Head of caudate nucleus (tissue), 42 donors: Measurements from ENCODE around the gene THOC5.
"Not testable (repeated sequence)": the region's sequence is repeated elsewhere in the genome, so short reads cannot be mapped to it uniquely, and the experiment has no call there.

Experiments used
- DNase-seq, 42 donors: peaks; one replicate each; pipeline versions ENCODE4 v3.0.0 to v3.0.0-alpha.2; 2020 to 2021; ENCODE audit warnings: mixed read lengths in 7 of 42
- intact Hi-C: fragments of 100-400 bp; cut with DNase I; formaldehyde crosslinking; loops from one replicate; pipeline ENCODE4 v1.15.0; 2022

Gene THOC5

DNA sequence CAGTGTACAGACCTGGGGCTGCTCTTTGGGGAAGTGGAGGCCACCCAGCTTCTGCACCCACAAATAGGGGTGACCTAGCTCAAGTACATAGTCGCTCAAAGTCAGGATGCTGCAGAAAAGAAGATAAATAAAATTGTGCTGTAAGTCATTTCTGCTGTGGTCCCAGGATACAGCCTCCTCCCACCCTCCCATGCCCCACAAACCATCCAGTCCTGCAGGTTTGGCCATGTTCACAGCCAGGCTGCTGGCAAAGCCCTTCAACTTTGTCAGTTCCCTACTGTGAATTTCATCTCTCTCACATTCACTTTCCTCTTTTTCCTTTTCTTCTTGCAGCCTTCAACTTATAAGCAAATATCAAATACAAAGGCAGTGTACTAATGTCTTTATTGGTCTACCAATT lies 33.6 kb downstream of the THOC5 start:
- intact Hi-C loops, result loop anchor here (10.0 kb wide), 1 partner anchor 125 kb away; no protein-coding TSS in a partner anchor
- DNase-seq, result no peak

DNA sequence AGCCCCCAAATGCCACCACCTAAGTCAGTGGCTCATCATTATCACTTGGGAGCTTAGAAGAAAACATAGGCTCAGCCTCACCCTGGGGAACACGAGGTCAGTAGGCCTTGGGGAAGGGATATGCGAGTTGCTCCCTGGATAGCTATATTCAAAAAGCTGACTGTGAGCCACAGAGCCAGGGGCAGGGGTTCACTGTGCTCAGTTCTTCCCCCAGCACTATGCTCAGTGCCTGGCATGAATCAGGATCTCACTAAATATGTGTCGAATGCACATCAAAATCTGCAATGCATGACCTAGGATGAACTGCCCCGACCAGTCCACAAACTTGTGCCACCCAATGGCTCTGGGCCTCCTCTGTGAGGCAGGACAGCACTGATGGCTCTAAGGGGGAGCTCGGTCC lies 35.1 kb downstream of the THOC5 start:
- no peak for DNase-seq
- intact Hi-C loops, result no loop called here

GRCh38 chr22:29517215-29517908 lies 36.2 kb downstream of the THOC5 start:
- intact Hi-C loops, result no loop called here
- peak in 4 of 42 donors; percentile 9 to 16 (median 12) for DNase-seq

GRCh38 chr22:29512031-29512430 lies 41.5 kb downstream of the THOC5 start:
- intact Hi-C loops, result no loop called here
- DNase-seq, result no peak

GRCh38 chr22:29511126-29511862 lies 42.3 kb downstream of the THOC5 start:
- DNase-seq, result no peak
- intact Hi-C loops, result no loop called here

- intact Hi-C loops, result no loop called here
- no peak for DNase-seq
Measured at GRCh38 chr22:29510542-29510941, 43.0 kb downstream of the THOC5 start.

GRCh38 chr22:29509815-29510214 lies 43.7 kb downstream of the THOC5 start:
- peak in 7 of 42 donors; percentile 18 to 54 (median 44) for DNase-seq
- intact Hi-C loops, result no loop called here

DNA sequence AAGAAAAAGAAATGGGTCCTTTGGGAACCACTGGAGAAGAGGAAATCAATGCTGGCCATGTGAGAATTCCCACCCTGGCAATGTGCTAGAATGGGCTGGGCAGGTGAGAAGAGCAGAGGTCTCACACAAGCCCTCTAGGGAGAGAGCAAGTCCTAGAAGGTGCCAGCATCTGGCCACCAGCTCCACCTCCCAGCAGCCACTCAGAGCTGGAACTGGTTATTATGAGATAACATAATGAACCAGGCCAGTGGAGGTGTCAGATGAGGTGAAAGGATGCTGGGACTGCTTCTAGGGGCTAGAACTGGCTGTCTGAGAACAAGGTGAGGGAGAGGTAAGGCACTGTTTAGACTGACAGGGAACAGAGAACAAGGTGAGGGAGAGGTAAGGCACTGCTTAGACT lies 44.3 kb downstream of the THOC5 start:
- intact Hi-C loops, result no loop called here
- DNase-seq, result no peak

- DNase-seq, result peak in 41 of 42 donors; percentile 20 to 86 (median 59)
- intact Hi-C loops, result no loop called here
Measured at GRCh38 chr22:29503811-29504372, 49.7 kb downstream of the THOC5 start.

DNA sequence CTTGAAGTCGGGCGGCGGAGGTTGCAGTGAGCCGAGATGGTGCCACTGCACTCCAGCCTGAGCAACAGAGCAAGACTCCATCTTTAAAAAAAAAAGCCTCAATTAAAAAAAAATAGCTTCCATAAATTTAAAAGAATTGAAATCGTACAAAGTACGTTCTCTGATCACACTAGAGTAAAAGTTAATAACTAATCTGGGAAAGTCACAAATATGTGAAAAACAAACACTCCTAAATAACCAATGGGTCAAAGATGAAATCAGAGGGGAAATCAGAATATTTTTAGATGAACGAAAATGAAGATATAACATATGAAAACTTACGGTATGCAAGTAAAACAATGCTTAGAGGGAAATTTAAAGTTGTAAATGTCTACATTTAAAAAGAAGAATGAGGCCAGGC lies 53.7 kb downstream of the THOC5 start:
- no peak for DNase-seq
- intact Hi-C loops, result no loop called here

- intact Hi-C loops, result no loop called here
- DNase-seq, result no peak
Measured at GRCh38 chr22:29493636-29494035, 59.9 kb downstream of the THOC5 start.

- DNase-seq, result no peak
- intact Hi-C loops, result no loop called here
Measured at GRCh38 chr22:29491012-29491411, 62.5 kb downstream of the THOC5 start.

- peak in 1 of 42 donors; percentile 44 for DNase-seq
- intact Hi-C loops, result not testable (repeated sequence)
Measured at GRCh38 chr22:29489127-29489780, 64.3 kb downstream of the THOC5 start.

DNA sequence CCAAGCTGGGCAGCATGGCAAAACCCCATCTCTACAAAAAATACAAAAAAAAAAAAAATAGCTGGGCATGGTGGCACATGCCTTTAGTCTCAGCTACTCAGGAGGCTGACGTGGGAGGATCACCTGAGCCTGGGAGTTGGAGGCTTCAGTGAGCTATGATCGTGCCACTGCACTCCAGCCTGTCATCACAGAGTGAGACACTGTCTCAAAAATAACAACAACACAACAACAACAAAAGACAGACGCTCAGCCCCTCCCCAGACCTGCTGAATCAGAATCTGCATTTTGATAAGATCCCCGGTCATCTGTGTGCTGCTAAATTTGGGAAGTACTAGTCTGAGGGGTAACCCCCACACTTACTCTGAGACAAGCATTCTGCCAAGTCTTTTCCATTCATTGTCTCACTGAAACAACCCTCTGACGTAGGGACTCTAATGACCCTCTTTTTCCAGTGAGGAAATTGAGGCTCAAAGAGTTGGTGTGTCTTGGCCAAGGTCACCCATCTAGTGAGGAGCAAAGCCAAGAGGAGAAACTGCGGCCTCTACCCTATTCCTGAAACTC lies 66.1 kb downstream of the THOC5 start:
- DNase-seq, result no peak
- intact Hi-C loops, result no loop called here

DNA sequence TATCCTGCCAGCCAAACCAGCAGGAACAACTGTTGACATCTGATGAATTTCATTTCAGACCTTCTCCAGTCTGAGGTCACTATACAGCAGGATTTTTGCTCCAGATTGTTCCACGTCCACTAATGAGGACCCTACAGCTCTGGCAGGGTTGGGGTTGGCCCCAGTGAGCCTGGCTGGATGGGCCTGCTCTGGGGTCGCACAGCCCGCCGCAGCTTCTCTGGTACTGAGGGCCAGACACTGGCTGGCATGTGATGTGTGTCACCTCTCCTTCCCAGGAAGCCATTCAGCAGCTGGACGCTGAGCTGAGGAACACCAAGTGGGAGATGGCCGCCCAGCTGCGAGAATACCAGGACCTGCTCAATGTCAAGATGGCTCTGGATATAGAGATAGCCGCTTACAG lies 68.1 kb downstream of the THOC5 start:
- intact Hi-C loops, result no loop called here
- no peak for DNase-seq

DNA sequence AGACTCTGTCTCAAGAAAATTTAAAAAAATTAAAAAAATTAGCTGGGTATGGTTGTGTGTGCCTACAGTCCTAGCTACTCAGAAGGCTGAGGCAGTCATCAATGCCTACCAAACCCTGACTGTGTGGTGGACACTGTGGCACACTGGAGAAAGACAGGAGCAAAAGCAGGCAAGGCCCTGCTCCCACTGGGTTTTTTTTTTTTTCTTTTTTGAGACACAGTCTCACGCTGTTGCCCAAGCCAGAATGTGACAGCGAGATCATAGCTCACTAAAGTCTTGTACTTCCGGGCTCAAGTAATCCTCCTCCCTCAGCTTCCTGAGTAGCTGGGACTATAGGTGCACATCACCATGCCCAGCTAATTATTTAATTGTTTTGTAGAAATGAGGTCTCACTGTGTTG lies 68.9 kb downstream of the THOC5 start:
- DNase-seq, result no peak
- intact Hi-C loops, result no loop called here

DNA sequence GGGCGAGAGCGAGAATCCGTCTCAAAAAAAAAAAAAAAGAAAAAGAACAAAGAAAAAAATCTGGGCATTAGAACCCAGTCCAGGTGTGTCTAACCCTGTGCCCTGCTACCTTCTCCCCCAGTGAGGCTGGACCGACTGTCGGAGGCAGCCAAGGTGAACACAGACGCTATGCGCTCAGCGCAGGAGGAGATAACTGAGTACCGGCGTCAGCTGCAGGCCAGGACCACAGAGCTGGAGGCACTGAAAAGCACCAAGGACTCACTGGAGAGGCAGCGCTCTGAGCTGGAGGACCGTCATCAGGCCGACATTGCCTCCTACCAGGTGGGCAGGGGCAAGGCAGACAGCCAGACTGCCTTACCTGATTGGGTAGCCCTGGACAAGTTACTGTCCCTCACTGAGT lies 70.3 kb downstream of the THOC5 start:
- intact Hi-C loops, result no loop called here
- DNase-seq, result no peak

DNA sequence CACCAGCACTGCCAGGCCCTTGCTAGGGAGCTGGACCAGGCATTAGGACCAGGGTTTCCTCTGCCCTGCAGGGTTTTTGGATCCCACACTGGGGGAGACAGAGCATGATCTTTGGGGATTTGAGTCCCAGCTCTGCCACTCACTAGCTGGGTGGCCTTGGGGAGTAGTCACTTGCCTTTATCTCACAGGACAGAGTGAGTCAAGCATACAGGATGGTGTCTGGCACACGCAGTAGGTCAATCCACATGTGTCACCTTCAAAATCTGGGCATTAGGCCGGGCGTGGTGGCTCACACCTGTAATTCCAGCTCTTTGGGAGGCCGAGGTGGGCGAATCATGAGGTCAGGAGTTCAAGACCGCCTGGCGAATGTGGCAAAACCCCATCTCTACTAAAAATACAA lies 70.8 kb downstream of the THOC5 start:
- DNase-seq, result no peak
- intact Hi-C loops, result no loop called here

DNA sequence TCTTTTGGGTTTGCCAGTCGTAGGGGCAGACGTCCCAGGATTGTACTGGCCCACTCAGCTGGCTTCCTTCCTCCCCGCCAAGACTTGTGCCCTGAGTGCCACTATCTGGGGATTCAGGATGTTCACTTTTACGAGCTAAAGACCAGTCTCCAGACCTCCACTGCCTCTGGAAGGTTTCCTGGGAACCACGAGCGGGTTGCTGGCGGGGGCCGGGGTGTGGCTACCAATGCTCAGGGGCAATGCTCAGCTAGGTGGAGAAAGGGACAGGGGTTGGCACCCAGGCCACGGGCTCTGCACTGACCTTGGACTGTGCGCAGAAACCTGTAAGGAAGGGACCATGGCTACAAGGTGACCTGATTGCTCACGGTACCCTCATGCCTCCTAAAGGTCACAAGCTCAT lies 71.3 kb downstream of the THOC5 start:
- no peak for DNase-seq
- intact Hi-C loops, result no loop called here
